ELR (cell line): ENCODE measurements around the gene TOGARAM2.

Experiments
- DNase-seq: peaks from one replicate; pipeline ENCODE4 v3.0.0-alpha.2; 2015; ENCODE audit warnings: low read depth

The TOGARAM2 gene

DNA sequence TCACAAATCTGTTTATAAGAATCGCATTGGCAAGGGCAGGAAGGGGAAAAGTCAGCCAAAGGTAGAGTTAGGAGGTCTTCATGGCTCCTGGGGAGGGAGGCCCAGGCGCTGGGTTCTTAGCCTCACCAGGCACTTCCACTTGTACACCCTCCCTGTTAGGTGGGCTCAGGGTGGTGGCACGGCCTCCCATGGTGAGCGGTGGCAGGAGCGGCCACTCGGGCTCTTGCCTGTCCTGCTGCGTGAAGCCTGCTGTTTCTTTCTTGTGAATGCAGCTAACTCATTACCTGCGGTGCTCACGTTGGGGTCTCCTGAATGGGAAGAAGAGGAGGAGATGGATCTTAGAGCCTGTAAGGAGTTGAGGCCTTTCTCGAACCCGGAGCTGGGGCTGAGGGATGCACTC is 40.8 kb downstream of the TOGARAM2 start:
- DNase-seq: no peak

DNA sequence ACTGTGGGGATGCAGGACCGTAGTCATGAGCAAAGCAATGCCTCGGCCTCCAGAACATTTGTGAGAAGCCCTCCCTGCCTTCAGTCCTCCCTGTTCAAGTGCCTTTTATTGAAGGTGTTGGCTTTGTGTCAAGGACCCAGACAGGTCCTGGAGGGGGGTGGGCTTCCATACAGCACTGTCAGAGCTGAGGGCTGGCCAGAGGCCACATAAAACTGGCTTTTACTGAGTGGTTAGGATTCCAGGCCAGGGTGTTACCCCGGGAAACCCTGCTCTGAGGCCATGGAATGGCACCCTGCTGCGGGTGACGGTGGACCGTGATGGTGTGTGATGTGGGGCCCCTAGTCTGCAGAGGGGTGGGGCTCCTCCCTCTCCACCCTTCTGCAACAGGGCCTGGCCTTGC is 41.6 kb downstream of the TOGARAM2 start:
- DNase-seq: no peak

DNA sequence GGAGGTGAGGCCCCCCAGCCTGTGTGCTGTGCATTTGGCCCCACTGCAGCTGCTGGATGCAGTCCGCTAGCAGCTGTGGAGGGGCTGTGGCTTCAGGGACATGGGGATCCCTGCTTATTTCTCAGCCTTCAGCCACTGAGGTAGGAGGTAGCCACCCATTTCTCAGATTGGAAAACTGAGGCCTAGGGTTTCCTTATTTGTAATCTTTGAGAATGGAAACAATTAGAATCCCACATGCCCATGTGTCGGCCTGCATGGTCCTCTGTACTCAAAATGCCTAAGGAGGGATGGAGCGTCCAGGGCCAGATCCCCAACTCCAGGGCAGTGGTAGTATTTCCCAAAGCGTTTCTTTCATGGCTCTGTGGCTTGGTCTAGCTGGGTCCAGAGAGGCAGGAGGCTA is 42.1 kb downstream of the TOGARAM2 start:
- DNase-seq: no peak

DNA sequence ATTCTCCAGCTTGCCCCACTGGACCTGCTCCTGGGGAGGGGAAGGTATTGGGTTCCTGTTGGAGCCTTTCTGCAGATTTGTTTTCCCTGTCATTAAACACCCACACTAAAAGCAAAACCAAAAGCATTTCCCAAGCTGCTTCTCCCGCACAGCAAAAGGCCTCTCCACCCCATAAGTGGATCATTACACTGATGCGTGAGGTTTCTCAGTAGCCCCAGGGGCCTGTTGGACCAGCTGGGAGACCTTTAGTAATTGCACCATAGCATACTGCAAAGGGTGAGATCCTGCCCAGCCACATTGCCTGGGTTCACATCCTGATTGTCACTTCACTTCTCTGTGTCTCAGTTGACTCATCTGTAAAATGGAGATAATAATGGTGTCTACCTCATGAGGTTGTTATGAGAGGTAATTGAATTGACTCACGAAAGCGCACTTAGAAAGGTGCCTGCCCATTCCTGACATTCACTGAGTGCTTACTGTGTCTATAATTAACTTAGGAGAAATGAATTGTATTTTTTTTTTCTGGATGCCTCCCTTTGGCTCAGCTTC is 43.9 kb downstream of the TOGARAM2 start:
- DNase-seq: no peak

DNA sequence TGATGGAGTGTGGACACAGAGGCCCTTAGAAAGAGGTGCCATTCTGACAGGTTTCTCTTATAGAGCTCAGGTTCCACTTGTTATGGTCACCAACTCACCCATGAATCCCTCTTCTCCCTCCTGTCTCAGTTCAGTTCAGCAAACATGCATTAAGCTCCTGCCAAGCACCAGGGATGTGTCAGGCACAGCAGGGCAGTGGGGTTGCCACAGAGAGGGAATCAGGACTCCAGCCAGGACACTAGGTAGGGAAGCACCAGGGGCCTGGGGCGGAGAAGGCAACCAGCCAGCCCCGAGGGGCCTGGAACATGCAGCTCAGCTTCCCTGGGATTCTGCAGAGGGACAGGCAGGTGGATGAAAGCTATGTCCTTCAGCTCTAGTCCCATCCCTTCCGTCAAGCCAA is 44.6 kb downstream of the TOGARAM2 start:
- no peak for DNase-seq

DNA sequence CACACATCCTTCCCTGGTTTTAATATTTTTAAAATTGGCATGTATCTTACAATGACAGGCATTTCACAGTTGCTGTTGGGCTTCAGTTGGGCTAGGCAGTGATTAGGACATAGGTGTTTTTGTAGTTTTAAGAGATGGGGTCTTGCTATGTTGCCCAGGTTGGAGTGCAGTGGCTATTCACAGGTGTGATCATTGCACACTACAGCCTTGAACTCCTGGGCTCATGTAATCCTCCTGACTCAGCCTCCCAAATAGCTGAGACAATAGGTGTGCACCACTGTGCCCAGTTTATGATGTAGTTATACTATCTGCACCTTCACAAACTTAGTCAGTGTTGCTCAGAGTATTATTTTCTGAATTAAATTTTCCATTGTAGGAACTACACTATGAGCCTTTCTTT is 49.9 kb downstream of the TOGARAM2 start:
- no peak for DNase-seq

DNA sequence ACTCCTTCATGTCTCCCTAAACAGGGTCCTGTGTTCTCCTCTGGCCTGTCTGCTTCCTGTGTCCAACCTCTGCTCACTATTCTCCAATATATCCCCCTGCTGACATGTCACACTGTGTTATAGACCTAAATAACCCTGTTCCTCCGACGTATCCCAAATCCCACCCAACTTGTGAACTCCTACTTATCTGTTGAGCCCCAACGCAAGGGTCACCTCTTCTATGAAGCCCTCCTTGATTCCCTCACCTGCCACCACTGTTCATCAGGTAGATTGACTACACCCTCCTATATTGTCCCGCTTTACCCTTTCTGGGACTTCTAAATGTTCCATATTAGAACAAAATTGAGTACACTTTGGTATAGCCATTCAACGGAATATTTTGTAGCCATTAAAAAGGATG is 51.1 kb downstream of the TOGARAM2 start:
- DNase-seq: no peak

DNA sequence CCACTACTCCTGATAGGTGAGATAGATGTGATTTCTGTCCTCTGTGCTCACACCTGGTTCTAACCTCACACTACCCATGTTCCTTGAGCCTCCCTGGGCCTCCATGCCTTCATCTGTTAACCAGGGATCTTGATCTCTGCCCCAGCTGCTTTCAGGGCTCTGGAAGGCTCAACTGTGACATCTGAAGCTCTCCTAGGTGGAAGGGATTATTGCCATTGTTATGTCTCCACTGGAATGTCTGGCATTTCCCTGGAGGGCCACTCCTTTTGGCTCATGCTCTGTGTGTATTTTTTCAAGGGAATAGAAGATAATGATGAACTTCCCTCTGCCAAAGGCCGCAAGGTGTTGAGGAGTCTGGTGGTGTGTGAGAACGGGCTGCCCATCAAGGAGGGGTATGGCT is 52.1 kb downstream of the TOGARAM2 start:
- peak; percentile 37 for DNase-seq

DNA sequence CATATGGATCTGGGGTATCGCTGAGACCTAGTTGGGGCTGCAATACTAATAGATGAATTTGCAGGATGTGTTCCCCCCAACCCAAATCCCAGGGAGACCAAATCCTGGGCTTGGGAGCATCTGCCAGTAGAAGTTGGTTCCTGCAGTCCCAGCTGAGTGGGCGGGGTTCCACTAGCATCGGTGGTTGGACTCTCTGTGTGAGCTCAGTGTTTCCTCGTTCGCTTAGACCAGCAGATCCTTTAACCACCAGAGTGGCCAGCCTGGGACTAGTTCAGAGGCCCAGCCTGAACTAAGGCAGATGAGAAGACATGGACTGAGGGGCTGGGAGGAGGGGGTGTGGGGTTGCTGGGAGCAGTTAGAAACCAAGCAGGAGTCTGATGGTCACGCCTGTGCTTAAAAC is 52.6 kb downstream of the TOGARAM2 start:
- no peak for DNase-seq

DNA sequence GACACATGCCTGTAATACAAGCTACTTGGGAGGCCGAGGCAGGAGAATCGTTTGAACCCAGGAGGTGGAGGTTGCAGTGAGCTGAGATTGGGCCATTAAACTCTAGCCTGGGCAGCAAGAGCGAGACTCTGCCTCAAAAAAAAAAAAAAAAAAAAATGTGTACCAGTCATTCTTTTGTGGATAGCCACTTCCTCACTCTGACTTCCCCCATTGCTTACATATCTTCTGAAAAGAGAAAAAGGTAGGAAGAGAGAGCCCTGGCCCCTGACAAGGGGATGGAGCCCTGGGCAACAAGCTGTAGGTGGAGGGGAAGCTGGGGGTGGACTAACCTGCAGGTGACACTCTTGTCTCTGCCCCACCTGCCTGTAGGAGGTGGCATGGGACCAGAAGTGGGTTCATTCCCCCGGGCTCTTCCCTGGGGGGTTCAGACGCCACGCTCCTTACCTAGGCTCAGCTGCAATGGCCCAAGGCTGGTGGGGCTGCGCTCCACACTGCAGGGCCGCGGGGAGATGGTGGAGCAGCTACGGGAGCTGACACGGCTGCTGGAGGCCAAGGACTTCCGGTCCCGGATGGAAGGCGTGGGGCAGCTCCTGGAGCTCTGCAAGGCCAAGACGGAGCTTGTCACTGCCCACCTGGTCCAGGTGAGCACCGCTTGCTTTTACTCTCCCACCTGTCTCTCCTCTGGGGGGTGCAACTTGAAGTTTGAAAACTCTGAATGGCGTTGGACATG is 54.1 kb downstream of the TOGARAM2 start:
- DNase-seq: no peak

DNA sequence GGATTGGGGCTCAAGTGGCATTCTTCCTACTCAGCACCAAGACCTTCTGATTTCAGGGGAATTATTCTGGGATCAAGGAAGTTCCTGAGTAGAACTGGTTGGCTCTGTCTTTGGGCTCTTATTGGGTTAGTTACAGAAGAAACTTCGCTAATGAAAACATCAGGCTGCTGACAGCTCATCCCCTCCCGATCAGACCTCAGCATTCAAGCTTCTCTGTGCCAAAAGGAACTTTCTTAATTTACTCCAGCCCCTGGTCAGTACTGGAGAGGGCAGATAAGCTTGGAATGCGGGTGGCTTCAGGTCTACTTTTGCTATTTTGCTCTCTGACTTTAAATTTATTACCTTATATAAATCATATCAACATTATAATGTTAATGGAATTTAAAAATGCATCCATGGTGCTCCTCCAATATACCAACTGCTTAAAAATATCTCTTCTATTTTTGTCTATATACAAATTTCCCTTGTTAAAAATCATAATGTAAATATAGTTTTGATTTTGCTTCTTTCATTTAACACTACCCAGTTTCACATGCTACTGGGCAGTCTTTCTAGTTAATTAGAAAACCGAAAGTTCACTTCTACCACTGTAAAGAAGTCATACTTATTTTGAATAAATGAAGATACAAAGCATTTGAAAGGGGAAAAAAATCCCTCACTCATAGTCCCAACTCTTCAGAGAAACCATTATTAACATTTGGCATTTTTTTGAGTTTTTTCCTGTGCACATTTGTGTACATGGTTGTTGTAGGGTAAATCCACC is 58.8 kb downstream of the TOGARAM2 start:
- DNase-seq: no peak

DNA sequence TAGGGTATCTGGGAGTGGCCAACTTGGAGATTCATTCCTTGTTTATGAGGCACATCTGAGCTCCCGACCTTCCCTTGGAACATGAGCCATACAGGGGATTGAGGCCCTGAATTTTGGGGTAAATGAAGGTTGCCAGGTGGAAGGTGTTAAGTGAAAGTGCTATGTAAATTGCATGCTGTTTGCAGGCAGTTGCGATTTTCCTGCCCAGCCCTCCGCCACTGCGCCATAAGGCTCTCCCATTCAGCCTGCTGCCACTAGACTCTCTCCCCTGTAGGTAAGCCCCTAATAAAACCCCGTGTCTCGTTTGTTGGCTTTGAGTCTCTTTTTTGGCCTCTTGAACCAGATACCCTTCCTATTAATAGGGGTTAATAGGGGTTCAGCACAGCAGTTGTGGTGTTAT is 59.5 kb downstream of the TOGARAM2 start:
- no peak for DNase-seq

DNA sequence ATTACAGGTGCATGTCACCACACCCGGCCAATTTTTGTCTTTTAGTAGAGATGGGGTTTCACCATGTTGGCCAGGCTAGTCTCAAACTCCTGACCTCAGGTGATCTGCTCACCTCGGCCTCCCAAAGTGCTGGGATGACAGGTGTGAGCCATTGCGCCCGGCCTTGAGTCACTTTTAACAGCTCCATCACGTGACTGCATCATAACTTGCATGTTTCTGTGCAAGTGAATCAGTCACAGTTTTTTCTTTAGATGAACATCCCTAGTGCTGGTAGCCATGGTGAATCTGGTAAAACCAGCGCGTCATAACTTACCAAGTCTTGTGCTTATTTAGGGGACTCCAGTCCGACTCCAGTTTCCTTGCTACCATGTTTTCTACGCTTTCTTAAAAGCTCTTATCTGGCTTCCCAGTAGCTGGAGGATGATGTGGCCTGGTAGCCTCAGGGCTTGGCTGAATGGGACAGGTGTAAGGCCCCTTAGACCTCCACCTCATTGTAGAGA is 60.1 kb downstream of the TOGARAM2 start:
- DNase-seq: no peak

DNA sequence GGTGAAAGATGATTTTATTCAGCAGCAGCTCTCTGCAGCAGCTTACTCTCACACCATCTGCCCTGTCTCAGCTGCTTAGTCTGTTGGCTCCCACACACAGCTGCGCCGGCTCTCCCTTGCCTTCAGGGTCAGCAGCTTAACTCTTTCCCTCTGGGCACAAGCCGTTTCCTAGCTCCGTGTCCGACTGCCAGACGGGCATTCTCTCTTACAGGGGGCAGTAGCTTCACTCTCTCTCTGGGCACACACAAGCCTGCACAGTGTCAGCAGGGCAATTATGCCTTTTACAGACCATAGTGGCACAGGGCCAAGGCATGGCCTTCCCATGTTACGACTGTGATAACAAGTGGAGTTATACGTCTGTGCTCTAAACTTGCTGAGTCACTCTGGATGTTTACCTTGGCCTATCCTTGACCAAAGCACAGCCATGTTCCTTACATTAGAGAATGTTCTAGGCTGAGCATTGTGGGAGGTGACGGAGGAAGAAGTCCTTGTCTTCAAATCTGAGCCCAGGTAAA is 61.5 kb downstream of the TOGARAM2 start:
- DNase-seq: peak; percentile 15

DNA sequence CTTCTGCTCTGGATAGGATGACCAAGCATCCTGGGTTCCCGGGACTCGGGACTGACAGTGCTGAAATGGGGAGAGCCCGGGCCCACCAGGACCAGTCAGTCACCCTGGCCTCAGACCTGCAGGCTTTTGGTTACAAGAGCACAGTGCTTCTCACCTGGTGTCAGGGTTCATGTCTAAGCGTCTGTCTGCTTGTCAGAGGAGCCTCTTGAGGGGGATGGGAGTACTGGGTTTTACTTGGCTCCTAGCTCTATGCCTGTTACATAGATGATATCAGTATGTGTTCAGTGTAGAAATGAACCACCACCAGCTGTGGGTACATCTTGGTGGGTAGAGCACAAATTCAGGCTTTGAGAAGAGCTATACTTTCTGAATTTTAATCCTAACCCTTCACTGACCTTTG is 63.4 kb downstream of the TOGARAM2 start:
- DNase-seq: no peak

DNA sequence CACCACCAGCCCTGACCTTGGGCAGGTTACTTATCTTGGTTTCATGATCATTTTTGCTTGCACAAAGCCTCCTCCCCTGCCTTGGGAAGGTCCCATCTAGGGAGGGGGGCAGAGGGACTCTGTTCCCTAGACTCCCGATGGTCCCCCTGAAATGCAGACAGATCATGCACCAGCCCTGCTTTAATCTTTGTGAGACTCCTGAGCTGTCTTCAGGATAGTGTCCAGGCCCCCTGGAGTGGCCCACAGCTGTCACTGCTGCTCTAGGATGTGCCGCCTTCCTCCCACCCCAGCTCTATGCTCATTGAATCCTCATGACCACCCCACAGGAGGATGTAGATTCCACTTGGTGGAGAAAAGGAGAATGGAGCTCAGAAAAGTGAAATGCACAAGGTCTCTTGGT is 65.2 kb downstream of the TOGARAM2 start:
- DNase-seq: no peak

DNA sequence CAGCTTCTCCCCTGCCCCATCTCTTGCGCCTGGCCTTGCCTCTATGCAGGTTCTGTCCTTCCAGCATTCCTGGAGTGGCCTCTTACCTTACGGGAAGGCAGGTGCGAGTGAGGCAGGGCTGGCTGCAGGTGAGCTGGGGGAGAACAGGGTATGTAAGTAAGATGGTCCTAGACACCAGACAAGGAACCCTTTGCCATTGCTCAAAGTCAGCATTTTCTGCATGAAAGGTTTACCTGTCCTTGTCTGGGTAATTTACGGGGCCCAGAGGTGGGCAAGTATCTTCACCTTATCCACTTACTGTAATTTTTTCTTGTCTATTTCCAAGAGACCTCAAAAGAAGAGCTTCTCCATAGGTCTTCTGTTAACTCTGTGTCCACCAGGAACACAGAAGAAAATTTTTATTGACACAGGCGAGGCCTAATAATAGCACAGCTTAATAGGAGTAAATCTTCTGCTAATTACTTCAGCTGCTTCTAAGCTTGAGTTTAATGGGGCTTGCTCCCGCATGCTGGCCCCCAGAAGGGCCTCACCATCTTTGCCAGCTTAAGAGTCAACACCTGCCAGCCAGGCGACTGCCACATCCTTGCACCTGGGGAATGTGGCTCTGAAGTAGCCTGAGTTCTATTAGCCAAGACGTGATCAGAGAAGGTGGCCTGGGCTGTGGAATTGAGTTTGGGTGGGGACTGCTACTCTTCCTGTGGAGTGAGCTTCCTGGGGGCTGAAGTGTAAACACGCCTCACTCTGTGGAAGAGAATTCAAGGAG is 66.2 kb downstream of the TOGARAM2 start:
- DNase-seq: no peak

DNA sequence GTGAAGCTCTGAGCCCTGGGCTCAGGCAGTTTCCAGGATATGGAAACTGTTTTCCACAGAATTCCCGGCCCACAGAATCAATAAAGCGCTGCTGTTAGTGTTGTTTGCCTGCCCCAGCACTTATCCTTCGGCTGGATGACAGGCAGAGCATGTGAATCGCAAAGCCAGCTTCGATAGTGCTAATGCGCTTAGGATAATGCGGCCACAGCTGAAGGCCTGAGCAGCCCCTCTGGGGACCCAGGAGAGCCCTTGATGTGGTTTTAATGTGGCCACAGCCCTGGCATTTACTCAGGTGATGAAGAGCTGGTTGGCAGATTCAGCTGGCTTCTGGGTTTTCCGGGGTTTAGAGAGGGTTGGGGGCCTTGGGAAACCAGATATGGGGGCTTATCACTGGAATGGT is 69.5 kb downstream of the TOGARAM2 start:
- no peak for DNase-seq

DNA sequence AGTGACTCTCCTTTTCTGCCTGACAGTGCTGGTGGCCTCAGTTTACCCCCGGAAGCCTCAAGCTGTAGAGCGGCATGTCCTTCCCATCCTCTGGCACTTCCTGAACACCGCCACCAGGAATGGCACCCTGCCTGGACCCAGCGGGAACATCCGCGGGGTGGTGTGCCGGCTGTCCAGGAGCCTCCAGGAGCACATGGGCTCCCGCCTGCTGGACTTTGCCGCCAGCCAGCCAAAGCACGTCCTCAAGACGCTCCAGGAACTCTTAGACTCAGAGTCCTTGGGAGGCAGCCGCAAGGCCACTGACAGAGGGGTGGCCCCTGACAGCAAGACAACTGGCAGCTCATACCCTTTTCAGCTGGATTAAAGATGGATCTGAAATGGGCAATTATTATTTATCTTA is 70.6 kb downstream of the TOGARAM2 start:
- DNase-seq: no peak

DNA sequence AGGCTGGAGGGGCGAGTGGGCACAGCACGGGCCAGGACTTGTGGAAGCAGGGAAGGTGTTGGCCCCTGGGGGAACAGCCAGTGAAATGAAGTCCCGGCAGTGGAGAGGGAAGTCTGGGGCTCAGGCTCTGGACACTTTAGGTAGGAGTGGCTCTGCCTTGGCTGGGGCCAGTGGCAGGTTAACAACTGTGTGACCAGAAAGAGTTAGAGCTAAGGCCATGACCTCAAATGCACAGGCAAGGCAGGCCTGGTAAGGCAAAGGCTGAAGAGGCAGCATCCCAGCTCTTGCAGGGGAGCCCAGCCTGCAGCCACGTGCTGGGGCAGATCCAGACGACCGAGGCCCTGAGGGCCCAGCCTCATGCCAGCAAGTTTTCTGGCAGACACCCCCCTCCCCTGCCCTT is 71.7 kb downstream of the TOGARAM2 start:
- DNase-seq: no peak

DNA sequence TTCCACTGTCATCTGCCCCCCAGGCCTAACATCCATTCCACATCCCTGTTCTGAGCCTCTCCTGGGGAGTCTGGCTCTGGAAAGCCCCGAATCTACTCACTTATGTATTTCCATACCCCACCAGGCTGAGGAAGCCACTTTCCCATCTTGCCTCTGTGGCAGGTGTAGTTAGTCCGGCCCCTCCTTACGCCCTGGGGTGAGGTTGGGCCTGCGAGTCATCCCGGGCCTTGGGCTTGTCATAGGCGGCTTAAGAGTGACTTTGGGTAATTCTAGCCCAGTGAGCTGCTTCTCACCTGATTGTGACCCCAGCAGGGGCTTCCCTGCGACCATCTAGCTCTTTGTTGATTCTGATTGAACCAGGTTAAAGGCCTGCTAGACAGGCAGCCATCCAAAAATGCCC is 72.1 kb downstream of the TOGARAM2 start:
- DNase-seq: peak; percentile 43

DNA sequence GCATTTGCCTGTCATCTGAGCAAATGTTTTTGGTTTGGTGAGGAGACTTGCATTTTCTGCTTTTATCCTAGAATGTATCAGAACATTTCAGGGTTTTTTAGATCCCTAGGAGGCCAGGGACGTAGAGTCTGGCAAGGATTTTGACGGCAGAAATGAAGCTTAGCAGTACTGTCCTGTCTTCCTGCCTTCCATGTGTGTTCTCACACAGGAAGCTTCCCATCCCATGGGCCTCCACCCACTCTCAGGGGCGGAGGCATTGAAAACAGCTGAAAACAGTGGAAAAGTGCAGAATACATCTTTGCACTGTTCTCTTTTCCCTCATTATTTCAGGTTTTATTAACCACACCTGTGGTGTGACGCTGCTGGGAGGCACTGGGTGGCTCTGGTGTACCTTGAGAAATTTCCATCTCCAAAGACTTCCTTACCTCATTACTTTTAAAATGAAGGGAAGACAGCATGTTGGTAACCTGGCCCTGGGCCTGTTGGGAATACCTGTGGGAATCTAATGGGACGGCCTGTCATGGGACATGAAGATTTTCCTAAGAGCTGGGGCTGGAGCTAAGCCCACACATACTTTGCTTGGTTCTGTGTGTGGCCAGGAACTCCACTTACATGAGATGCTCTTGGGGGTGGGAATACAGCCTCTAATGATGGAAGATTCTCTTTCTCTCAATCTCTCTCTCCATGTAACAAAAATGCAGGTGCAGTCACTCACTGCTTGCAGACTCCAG is 72.7 kb downstream of the TOGARAM2 start:
- DNase-seq: peak; percentile 8
